Ascending aorta (tissue), 2 donors: Measurements from ENCODE around the gene SHROOM2. TPM values are rescaled to one million over a fixed set of nuclear protein-coding genes. Genes with fewer than 3 reads are reported as not detected.

Experiments
- DNase-seq, 2 donors: peaks; one replicate each; pipeline ENCODE4 v3.0.0-alpha.2; 2019; ENCODE audit warnings: low spot score in 2 of 2
- H3K27ac ChIP-seq, 2 donors: fragments of 200-600 bp; sonication (generic); one replicate each; pipeline ENCODE4 v1.5.1; 2016 to 2017; ENCODE audit warnings: mild to moderate bottlenecking in 1 of 2
- H3K27me3 ChIP-seq: fragments of 200-600 bp; sonication (generic); one replicate; pipeline ENCODE4 v1.5.1; 2017
- H3K36me3 ChIP-seq, 2 donors: fragments of 200-600 bp; sonication (generic); one replicate each; pipeline ENCODE4 v1.5.1; 2016
- H3K4me1 ChIP-seq, 2 donors: fragments of 200-600 bp; sonication (generic); one replicate each; pipeline ENCODE4 v1.5.1; 2016 to 2017; ENCODE audit warnings: mild to moderate bottlenecking in 1 of 2
- H3K4me3 ChIP-seq, 2 donors: fragments of 200-600 bp; sonication (generic); one replicate each; pipeline ENCODE4 v1.5.1; 2016 to 2017; ENCODE audit warnings: mild to moderate bottlenecking in 1 of 2
- H3K9me3 ChIP-seq, 2 donors: fragments of 200-600 bp; sonication (generic); one replicate each; pipeline ENCODE4 v1.5.1; 2016
- CTCF ChIP-seq, 3 experiments: fragments of 200-600 bp in 2 of 3; fragments of 450-650 bp in 1 of 3; sonication (generic) in 2 of 3; IDR thresholded peaks; one replicate each; pipeline ENCODE4 v1.5.1; 2016 to 2019; ENCODE audit warnings: antibody characterized with exemption in 3 of 3, mild to moderate bottlenecking in 1 of 3, moderate library complexity in 1 of 3
- intact Hi-C: fragments of 100-400 bp; cut with DNase I; formaldehyde crosslinking; loops from one replicate; pipeline ENCODE4 v1.15.1; 2023
- total RNA-seq: library from RNA; depleted of rRNA; stranded (reverse); fragments of >200 nt; gene quantifications from one replicate; pipeline ENCODE4 v1.1.0, GENCODE V29; 2016

Gene SHROOM2
- total RNA-seq, 1 donor from 2014 or later = 7.5 TPM

- intact Hi-C loops = no loop called here
- no peak for TF ChIP-seq CTCF (IDR thresholded peaks at IDR 0.05)
- H3K36me3 ChIP-seq = no peaks in the 10 kb centered on the region
- no peaks in the 10 kb centered on the region for H3K9me3 ChIP-seq
- no peaks in the 10 kb centered on the region for H3K27me3 ChIP-seq
- no peak for DNase-seq
- no peak overlapping the region for H3K4me3 ChIP-seq
- H3K27ac ChIP-seq = no peak overlapping the region
- H3K4me1 ChIP-seq = no peaks in the 10 kb centered on the region
These were observed 141.7 kb downstream of the SHROOM2 start for GRCh38 chrX:9927698-9928482.

- Histone ChIP-seq H3K27me3 (no peaks in the 10 kb centered on the region), H3K9me3 (no peaks in the 10 kb centered on the region), H3K4me3 (no peak overlapping the region), H3K36me3 (no peaks in the 10 kb centered on the region), H3K27ac (no peak overlapping the region), H3K4me1 (no peaks in the 10 kb centered on the region)
- no peak for DNase-seq
- TF ChIP-seq CTCF (IDR thresholded peaks at IDR 0.05) = no peak
- intact Hi-C loops = no loop called here
These were observed 149.2 kb downstream of the SHROOM2 start for GRCh38 chrX:9935436-9935835.

GRCh38 chrX:9937761-9938160 lies 151.5 kb downstream of the SHROOM2 start:
- TF ChIP-seq CTCF (IDR thresholded peaks at IDR 0.05) = no peak
- H3K4me3 ChIP-seq = no peak overlapping the region
- no peaks in the 10 kb centered on the region for H3K9me3 ChIP-seq
- no peak overlapping the region for H3K27ac ChIP-seq
- no peak for DNase-seq
- H3K27me3 ChIP-seq = no peaks in the 10 kb centered on the region
- no peaks in the 10 kb centered on the region for H3K36me3 ChIP-seq
- intact Hi-C loops = no loop called here
- H3K4me1 ChIP-seq = no peaks in the 10 kb centered on the region

GRCh38 chrX:9938516-9938915 lies 152.3 kb downstream of the SHROOM2 start:
- intact Hi-C loops = no loop called here
- no peak overlapping the region for H3K27ac ChIP-seq
- H3K36me3 ChIP-seq = no peaks in the 10 kb centered on the region
- no peaks in the 10 kb centered on the region for H3K9me3 ChIP-seq
- no peaks in the 10 kb centered on the region for H3K4me1 ChIP-seq
- no peak for TF ChIP-seq CTCF (IDR thresholded peaks at IDR 0.05)
- no peak overlapping the region for H3K4me3 ChIP-seq
- no peak for DNase-seq
- no peaks in the 10 kb centered on the region for H3K27me3 ChIP-seq

- no peaks in the 10 kb centered on the region for H3K4me1 ChIP-seq
- intact Hi-C loops = no loop called here
- no peaks in the 10 kb centered on the region for H3K9me3 ChIP-seq
- H3K27me3 ChIP-seq = no peaks in the 10 kb centered on the region
- no peak for DNase-seq
- H3K4me3 ChIP-seq = no peak overlapping the region
- H3K36me3 ChIP-seq = no peaks in the 10 kb centered on the region
- no peak for TF ChIP-seq CTCF (IDR thresholded peaks at IDR 0.05)
- H3K27ac ChIP-seq = no peak overlapping the region
These were observed 154.2 kb downstream of the SHROOM2 start for GRCh38 chrX:9940421-9940820.
